ENCODE data around the gene LURAP1L.

- TF ChIP-seq POLR2A (IDR thresholded peaks at IDR 0.05), result no peak
- TF ChIP-seq, protein P1, sequence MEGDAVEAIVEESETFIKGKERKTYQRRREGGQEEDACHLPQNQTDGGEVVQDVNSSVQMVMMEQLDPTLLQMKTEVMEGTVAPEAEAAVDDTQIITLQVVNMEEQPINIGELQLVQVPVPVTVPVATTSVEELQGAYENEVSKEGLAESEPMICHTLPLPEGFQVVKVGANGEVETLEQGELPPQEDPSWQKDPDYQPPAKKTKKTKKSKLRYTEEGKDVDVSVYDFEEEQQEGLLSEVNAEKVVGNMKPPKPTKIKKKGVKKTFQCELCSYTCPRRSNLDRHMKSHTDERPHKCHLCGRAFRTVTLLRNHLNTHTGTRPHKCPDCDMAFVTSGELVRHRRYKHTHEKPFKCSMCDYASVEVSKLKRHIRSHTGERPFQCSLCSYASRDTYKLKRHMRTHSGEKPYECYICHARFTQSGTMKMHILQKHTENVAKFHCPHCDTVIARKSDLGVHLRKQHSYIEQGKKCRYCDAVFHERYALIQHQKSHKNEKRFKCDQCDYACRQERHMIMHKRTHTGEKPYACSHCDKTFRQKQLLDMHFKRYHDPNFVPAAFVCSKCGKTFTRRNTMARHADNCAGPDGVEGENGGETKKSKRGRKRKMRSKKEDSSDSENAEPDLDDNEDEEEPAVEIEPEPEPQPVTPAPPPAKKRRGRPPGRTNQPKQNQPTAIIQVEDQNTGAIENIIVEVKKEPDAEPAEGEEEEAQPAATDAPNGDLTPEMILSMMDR (IDR thresholded peaks at IDR 0.05 in 8 of 11, conservative IDR thresholded peaks at IDR 0.05 in 3 of 11), result no peak
These were observed 10.7 kb upstream of the LURAP1L start for GRCh38 chr9:12764150-12764549.
